Glomerular endothelial cell (primary cell): ENCODE results near the gene DST. TPM values are rescaled to one million over a fixed set of nuclear protein-coding genes. Genes with fewer than 3 reads are reported as not detected.

ENCODE experiments used
- DNase-seq: peaks from one replicate; pipeline ENCODE4 v3.0.0-alpha.2; 2011; ENCODE audit warnings: low read depth, low spot score; ENCODE audit errors: extremely low read depth
- total RNA-seq: library from RNA; depleted of rRNA; stranded (reverse); fragments of >200 nt; gene quantifications from 2 replicates; pipeline ENCODE4 v1.2.3, GENCODE V29; 2015

The DST gene
- total RNA-seq, 1 donor from 2014 or later, result 226 TPM

- no peak for DNase-seq
Observed at GRCh38 chr6:56540232-56541029, 102.3 kb downstream of the DST start.

GRCh38 chr6:56539527-56540105 lies 103.1 kb downstream of the DST start:
- no peak for DNase-seq

- no peak for DNase-seq
Observed at GRCh38 chr6:56538851-56539250, 103.8 kb downstream of the DST start.

GRCh38 chr6:56537223-56537770 lies 105.4 kb downstream of the DST start:
- no peak for DNase-seq

- DNase-seq, result no peak
Observed at GRCh38 chr6:56536536-56536935, 106.2 kb downstream of the DST start.

- DNase-seq, result no peak
Observed at GRCh38 chr6:56535626-56536025, 107.1 kb downstream of the DST start.

- no peak for DNase-seq
Observed at GRCh38 chr6:56534680-56535419, 107.8 kb downstream of the DST start.

GRCh38 chr6:56532766-56533551 lies 109.7 kb downstream of the DST start:
- DNase-seq, result no peak

- DNase-seq, result no peak
Observed at GRCh38 chr6:56531839-56532595, 110.7 kb downstream of the DST start.

- no peak for DNase-seq
Observed at GRCh38 chr6:56529594-56530191, 113.0 kb downstream of the DST start.

- DNase-seq, result peak; percentile 29
Observed at GRCh38 chr6:56528412-56528841, 114.3 kb downstream of the DST start.

GRCh38 chr6:56527934-56528333 lies 114.8 kb downstream of the DST start:
- no peak for DNase-seq

GRCh38 chr6:56526860-56527544 lies 115.7 kb downstream of the DST start:
- no peak for DNase-seq

GRCh38 chr6:56525974-56526789 lies 116.5 kb downstream of the DST start:
- DNase-seq, result no peak

- no peak for DNase-seq
Observed at GRCh38 chr6:56524891-56525703, 117.6 kb downstream of the DST start.

- DNase-seq, result no peak
Observed at GRCh38 chr6:56522495-56523270, 120.0 kb downstream of the DST start.
